HL-60 (cell line): Measurements from ENCODE around the gene TBX21.

ENCODE experiments used
- DNase-seq, 2 experiments: peaks; one replicate each; pipeline ENCODE4 v3.0.0-alpha.2; 2010 to 2020; ENCODE audit warnings: low read depth in 1 of 2, low spot score in 1 of 2
- H3K27ac ChIP-seq: fragments of 250-450 bp; sonication (Bioruptor Pico); replicated peaks from 2 replicates; pipeline ENCODE4 v1.5.1; 2020; ENCODE audit warnings: mild to moderate bottlenecking, moderate library complexity
- H3K27me3 ChIP-seq: fragments of 250-450 bp; sonication (Bioruptor Pico); 2 replicates; pipeline ENCODE4 v1.5.1; 2021; ENCODE audit warnings: mild to moderate bottlenecking, moderate library complexity; ENCODE audit not compliant: insufficient read depth, poor library complexity, severe bottlenecking
- H3K4me3 ChIP-seq: replicated peaks from 2 replicates; pipeline ENCODE4 v1.5.1; 2011; ENCODE audit warnings: mild to moderate bottlenecking, control low read depth, low read length; ENCODE audit not compliant: insufficient read depth
- CTCF ChIP-seq: IDR thresholded peaks from one replicate; pipeline ENCODE4 v1.5.1; 2011; ENCODE audit warnings: low read length, control low read depth, inconsistent platforms; ENCODE audit not compliant: insufficient read depth
- GABPA ChIP-seq: IDR thresholded peaks from 2 replicates; pipeline ENCODE4 v1.6.1; 2012; ENCODE audit warnings: low read depth
- POLR2AphosphoS5 ChIP-seq: IDR thresholded peaks from 2 replicates; pipeline ENCODE4 v1.6.1; 2012; ENCODE audit warnings: low read depth
- REST ChIP-seq: IDR thresholded peaks from 2 replicates; pipeline ENCODE4 v1.6.1; 2012; ENCODE audit warnings: low read depth; ENCODE audit not compliant: insufficient replicate concordance
- SPI1 ChIP-seq: IDR thresholded peaks from 2 replicates; pipeline ENCODE4 v1.6.1; 2012; ENCODE audit warnings: low read depth, mild to moderate bottlenecking, borderline replicate concordance

TBX21 gene

GRCh38 chr17:47704736-47705135, 28.3 kb upstream of the TBX21 start:
- no peak overlapping the region for H3K4me3 ChIP-seq
- no peaks in the 10 kb centered on the region for H3K27me3 ChIP-seq
- H3K27ac ChIP-seq = no peak overlapping the region

GRCh38 chr17:47705536-47706530, 27.2 kb upstream of the TBX21 start:
- Histone ChIP-seq H3K4me3 (no peak overlapping the region), H3K27me3 (no peaks in the 10 kb centered on the region), H3K27ac (no peak overlapping the region)
- TF ChIP-seq POLR2AphosphoS5 (no peak), CTCF (no peak), SPI1 (no peak), GABPA (no peak), REST (no peak)
- DNase-seq = no peak

More at GRCh38 chr17:47704736-47705135, 28.3 kb upstream of the TBX21 start:
- TF ChIP-seq GABPA (no peak), CTCF (no peak), REST (no peak), POLR2AphosphoS5 (no peak), SPI1 (no peak)
- no peak for DNase-seq

GRCh38 chr17:47707056-47707804, 25.8 kb upstream of the TBX21 start:
- peak; percentile 10 to 67 for DNase-seq
- TF ChIP-seq SPI1 = no peak
- no peak for TF ChIP-seq GABPA
- TF ChIP-seq CTCF = no peak
- no peak for TF ChIP-seq POLR2AphosphoS5
- TF ChIP-seq REST = no peak

More at GRCh38 chr17:47707056-47707804, 25.8 kb upstream of the TBX21 start:
- Histone ChIP-seq H3K27me3 (no peaks in the 10 kb centered on the region), H3K27ac (no peak overlapping the region), H3K4me3 (no peak overlapping the region)
